ENCODE measurements around the gene SPRYD7. TPM values are rescaled to one million over a fixed set of nuclear protein-coding genes. Genes with fewer than 3 reads are reported as not detected.

The SPRYD7 gene, protein sequence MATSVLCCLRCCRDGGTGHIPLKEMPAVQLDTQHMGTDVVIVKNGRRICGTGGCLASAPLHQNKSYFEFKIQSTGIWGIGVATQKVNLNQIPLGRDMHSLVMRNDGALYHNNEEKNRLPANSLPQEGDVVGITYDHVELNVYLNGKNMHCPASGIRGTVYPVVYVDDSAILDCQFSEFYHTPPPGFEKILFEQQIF
- 5.5 and 6.0 TPM in 2 replicates for total RNA-seq

DNA sequence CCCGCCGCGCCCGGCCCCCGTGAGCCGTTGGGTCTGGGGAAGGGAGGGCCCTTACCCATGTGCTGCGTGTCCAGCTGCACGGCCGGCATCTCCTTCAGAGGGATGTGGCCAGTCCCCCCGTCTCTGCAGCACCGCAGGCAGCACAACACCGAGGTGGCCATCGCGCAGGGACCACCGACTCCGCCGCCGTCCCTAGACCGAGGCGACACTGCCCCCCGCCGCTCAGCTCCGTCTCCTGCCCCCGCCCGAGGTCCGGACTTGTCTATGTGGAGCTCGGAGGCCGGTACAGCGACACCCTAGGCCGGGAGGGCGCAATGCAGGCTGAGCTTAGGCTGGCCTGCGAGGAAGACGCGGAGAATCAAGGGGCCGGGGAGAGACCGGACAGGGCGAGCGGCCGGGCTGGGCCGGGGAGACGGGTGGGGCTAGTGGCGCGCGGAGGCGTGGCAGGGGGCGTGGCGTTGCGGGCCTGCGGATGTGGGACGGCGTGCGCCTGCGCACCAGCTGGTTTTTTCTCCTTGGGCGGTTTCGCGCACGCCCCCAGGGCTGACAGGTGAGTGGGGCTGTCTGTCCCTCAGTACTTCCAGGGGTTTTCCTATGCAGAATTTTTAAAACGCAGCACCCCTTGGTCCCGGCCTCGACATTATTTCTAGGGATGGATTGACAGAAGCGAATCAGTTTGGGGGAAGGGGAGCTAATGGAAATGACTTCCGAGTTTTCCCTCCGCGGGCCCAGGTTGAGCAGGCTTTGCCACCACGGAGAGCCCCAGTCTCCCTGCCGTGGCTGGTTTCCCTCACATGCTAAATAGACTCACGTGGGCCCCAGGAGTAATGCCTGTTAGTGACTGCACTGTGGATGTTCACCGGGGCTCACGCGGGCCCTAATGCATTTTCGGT lies at the start of gene SPRYD7:
SPRYD7 (minus strand) TSS at position 266 of the 893 bp plus-strand sequence; CDS start at position 161, 105 bp downstream.

Small RNA genes lying within 50 kb of the gene (small RNA-seq; reads per million reads assigned to genes)
- not detected for gene RNY4P30
- not detected for gene RNY4P9

Other genes starting within 250 kb of the SPRYD7 start
- gene EBPL, start 244.9 kb downstream of the SPRYD7 start, total RNA-seq: 18.3 and 31.9 TPM in 2 replicates
- gene KPNA3, start 143.7 kb downstream of the SPRYD7 start, total RNA-seq: 32.1 and 33.8 TPM in 2 replicates
- 23.7 and 29.0 TPM in 2 replicates for gene TRIM13, start 60.7 kb upstream of the SPRYD7 start, total RNA-seq
- gene KCNRG, start 79.1 kb upstream of the SPRYD7 start, total RNA-seq: 3.0 and 3.9 TPM in 2 replicates

Data from hair follicle dermal papilla cell (primary cell).